H9 (cell line): ENCODE results near the gene PLEKHA5. TPM values are rescaled to one million over a fixed set of nuclear protein-coding genes. Genes with fewer than 3 reads are reported as not detected.

Experiments
- DNase-seq: peaks from one replicate; pipeline ENCODE4 v3.0.0-alpha.2; 2017
- H2AFZ ChIP-seq: one replicate; pipeline ENCODE4 v1.6.1; 2013; ENCODE audit warnings: mild to moderate bottlenecking, low read length, control low read depth, moderate library complexity
- H2AK5ac ChIP-seq: 2 replicates; pipeline ENCODE4 v1.6.1; 2013; ENCODE audit warnings: low read length, control low read depth, mixed read lengths; ENCODE audit not compliant: insufficient read length
- H2BK120ac ChIP-seq: one replicate; pipeline ENCODE4 v1.6.1; 2013; ENCODE audit warnings: low read depth, mild to moderate bottlenecking, low read length, control low read depth, inconsistent platforms; ENCODE audit not compliant: poor library complexity, severe bottlenecking
- H2BK12ac ChIP-seq: 2 replicates; pipeline ENCODE4 v1.6.1; 2013; ENCODE audit warnings: low read length, control low read depth, mixed read lengths, low read depth; ENCODE audit not compliant: insufficient read length
- H2BK15ac ChIP-seq: 2 replicates; pipeline ENCODE4 v1.6.1; 2013; ENCODE audit warnings: low read depth, low read length, control low read depth
- H2BK20ac ChIP-seq: one replicate; pipeline ENCODE4 v1.6.1; 2013; ENCODE audit warnings: low read depth, mild to moderate bottlenecking, low read length, control low read depth, inconsistent platforms; ENCODE audit not compliant: poor library complexity, severe bottlenecking
- H2BK5ac ChIP-seq: 2 replicates; pipeline ENCODE4 v1.6.1; 2013; ENCODE audit warnings: low read length, control low read depth, mixed read lengths; ENCODE audit not compliant: insufficient read length
- H3K14ac ChIP-seq: 2 replicates; pipeline ENCODE4 v1.6.1; 2013; ENCODE audit warnings: low read length, control low read depth; ENCODE audit not compliant: insufficient read depth
- H3K18ac ChIP-seq: 2 replicates; pipeline ENCODE4 v1.6.1; 2013; ENCODE audit warnings: low read depth, mild to moderate bottlenecking, mixed read lengths, low read length, control low read depth; ENCODE audit not compliant: insufficient read length
- H3K23ac ChIP-seq: 2 replicates; pipeline ENCODE4 v1.6.1; 2013; ENCODE audit warnings: low read length, control low read depth, mixed read lengths, low read depth; ENCODE audit not compliant: insufficient read length
- H3K23me2 ChIP-seq: 2 replicates; pipeline ENCODE4 v1.6.1; 2013; ENCODE audit warnings: low read depth, mild to moderate bottlenecking, mixed read lengths, low read length, control low read depth; ENCODE audit not compliant: insufficient read length, poor library complexity, severe bottlenecking
- H3K27ac ChIP-seq: 2 replicates; pipeline ENCODE4 v1.5.1; 2013; ENCODE audit warnings: low read length, control low read depth, mixed read lengths, low read depth; ENCODE audit not compliant: insufficient read length
- H3K27me3 ChIP-seq: 2 replicates; pipeline ENCODE4 v1.6.1; 2013; ENCODE audit warnings: low read length, control low read depth, inconsistent platforms; ENCODE audit not compliant: insufficient read depth
- H3K4ac ChIP-seq: 2 replicates; pipeline ENCODE4 v1.6.1; 2013; ENCODE audit warnings: low read depth, mild to moderate bottlenecking, control low read depth, inconsistent platforms, low read length, moderate library complexity
- H3K4me1 ChIP-seq: 2 replicates; pipeline ENCODE4 v1.6.1; 2013; ENCODE audit warnings: low read length, control low read depth, inconsistent platforms; ENCODE audit not compliant: insufficient read depth
- H3K4me2 ChIP-seq: 2 replicates; pipeline ENCODE4 v1.6.1; 2013; ENCODE audit warnings: low read length, control low read depth, mixed read lengths; ENCODE audit not compliant: insufficient read length, insufficient read depth
- H3K56ac ChIP-seq: 2 replicates; pipeline ENCODE4 v1.6.1; 2013; ENCODE audit warnings: low read depth, mild to moderate bottlenecking, mixed read lengths, low read length, control low read depth; ENCODE audit not compliant: insufficient read length
- H3K79me1 ChIP-seq: 2 replicates; pipeline ENCODE4 v1.6.1; 2013; ENCODE audit warnings: low read depth, mild to moderate bottlenecking, moderate library complexity, low read length, control low read depth, inconsistent platforms; ENCODE audit not compliant: insufficient read depth, poor library complexity, severe bottlenecking
- H3K79me2 ChIP-seq: 2 replicates; pipeline ENCODE4 v1.6.1; 2013; ENCODE audit warnings: low read length, control low read depth, inconsistent platforms; ENCODE audit not compliant: insufficient read depth
- H3K9ac ChIP-seq: 2 replicates; pipeline ENCODE4 v1.6.1; 2013; ENCODE audit warnings: low read length, control low read depth, mixed read lengths; ENCODE audit not compliant: insufficient read length; ENCODE audit errors: extremely low read depth
- H3K9me3 ChIP-seq: one replicate; pipeline ENCODE4 v1.6.1; 2013; ENCODE audit warnings: low read depth, low read length, inconsistent platforms; ENCODE audit not compliant: control insufficient read depth
- H3T11ph ChIP-seq: one replicate; pipeline ENCODE4 v1.6.1; 2013; ENCODE audit warnings: mild to moderate bottlenecking, low read length, control low read depth, inconsistent platforms
- H4K20me1 ChIP-seq: one replicate; pipeline ENCODE4 v1.6.1; 2013; ENCODE audit not compliant: control insufficient read depth, insufficient read length, insufficient read depth
- H4K5ac ChIP-seq: 2 replicates; pipeline ENCODE4 v1.6.1; 2013; ENCODE audit warnings: low read depth, mild to moderate bottlenecking, mixed read lengths, low read length, control low read depth; ENCODE audit not compliant: insufficient read length
- H4K8ac ChIP-seq: replicated peaks from 2 replicates; pipeline ENCODE4 v1.6.1; 2013; ENCODE audit warnings: low read length, control low read depth, mixed read lengths, low read depth; ENCODE audit not compliant: insufficient read length
- H4K91ac ChIP-seq: 2 replicates; pipeline ENCODE4 v1.6.1; 2013; ENCODE audit warnings: low read depth, mild to moderate bottlenecking, moderate library complexity, mixed read lengths, low read length, control low read depth; ENCODE audit not compliant: insufficient read length
- H3K27ac Mint-ChIP-seq, 3 experiments: 2 replicates in 2 of 3; 3 replicates in 1 of 3; pipeline ENCODE4 v1.8.0; 2020 to 2021; ENCODE audit warnings: mixed read lengths in 3 of 3, mild to moderate bottlenecking in 1 of 3, moderate library complexity in 1 of 3
- H3K27me3 Mint-ChIP-seq: 2 replicates; pipeline ENCODE4 v1.8.0; 2021; ENCODE audit warnings: low read depth, mild to moderate bottlenecking, moderate library complexity, mixed read lengths
- H3K36me3 Mint-ChIP-seq, 3 experiments: 2 replicates in 2 of 3; 3 replicates in 1 of 3; pipeline ENCODE4 v1.8.0; 2020 to 2021; ENCODE audit warnings: low read depth in 3 of 3, mixed read lengths in 3 of 3; ENCODE audit not compliant: insufficient read depth in 1 of 3
- H3K4me1 Mint-ChIP-seq, 2 experiments: 2 replicates each; pipeline ENCODE4 v1.8.0; 2020; ENCODE audit warnings: mixed read lengths in 2 of 2
- H3K4me3 Mint-ChIP-seq, 2 experiments: 2 replicates in 1 of 2; 3 replicates in 1 of 2; pipeline ENCODE4 v1.8.0; 2020 to 2021; ENCODE audit warnings: mild to moderate bottlenecking in 2 of 2, mixed read lengths in 2 of 2, moderate library complexity in 1 of 2
- H3K9me3 Mint-ChIP-seq, 2 experiments: 2 replicates in 1 of 2; 3 replicates in 1 of 2; pipeline ENCODE4 v1.8.0; 2020; ENCODE audit warnings: mild to moderate bottlenecking in 2 of 2, mixed read lengths in 2 of 2, moderate library complexity in 1 of 2
- WGBS: extraction: QIAGEN DNeasy Blood & Tissue Kit; methylation state at CpG from one replicate; pipeline ENCODE4 v1.1.7; 2013; ENCODE audit warnings: missing lambda C conversion rate, low lambda C conversion rate, mixed read lengths; ENCODE audit not compliant: insufficient read length; ENCODE audit errors: extremely low coverage; 5-methylcytosine and 5-hydroxymethylcytosine counted together
- total RNA-seq: library from RNA; stranded (reverse); gene quantifications from 2 replicates; pipeline ENCODE4 v1.2.1, GENCODE V29; 2021
- TF ChIP-seq, protein P1 (sequence below): fragments of 200-600 bp; sonication (generic); conservative IDR thresholded peaks from 3 replicates; pipeline ENCODE4 v1.8.0; 2021; ENCODE audit warnings: antibody characterized with exemption, mild to moderate bottlenecking

Gene PLEKHA5
- total RNA-seq, 1 experiment from 2014 or later = 86.7 TPM

- Histone ChIP-seq H3T11ph (no peak overlapping the region), H3K56ac (no peak overlapping the region), H3K9ac (no peak overlapping the region), H4K8ac (no peak overlapping the region), H3K23me2 (no peaks in the 10 kb centered on the region), H3K4me2 (no peak overlapping the region), H3K4ac (no peak overlapping the region), H2BK15ac (no peak overlapping the region), H4K20me1 (no peaks in the 10 kb centered on the region), H3K23ac (no peak overlapping the region), H3K4me1 (no peaks in the 10 kb centered on the region), H3K27me3 (no peaks in the 10 kb centered on the region), H2BK12ac (no peak overlapping the region), H3K27ac (no peak overlapping the region), H2BK5ac (no peak overlapping the region), H3K14ac (no peak overlapping the region), H4K5ac (no peak overlapping the region), H3K79me1 (no peaks in the 10 kb centered on the region), H3K18ac (no peak overlapping the region), H3K79me2 (no peaks in the 10 kb centered on the region), H3K9me3 (no peaks in the 10 kb centered on the region), H4K91ac (no peak overlapping the region), H2BK120ac (no peak overlapping the region), H2BK20ac (no peak overlapping the region), H2AK5ac (no peak overlapping the region), H2AFZ (no peak overlapping the region)
- Mint-ChIP-seq H3K36me3 (peaks cover 2 to 8% (median 3%) of the 10 kb centered on the region in 3 experiments; a peak in 6 of 7 replicates), H3K9me3 (peaks cover 4 to 8% of the 10 kb centered on the region in 2 experiments; a peak in 4 of 5 replicates), H3K27ac (no peak overlapping the region), H3K4me3 (no peak overlapping the region), H3K4me1 (peaks cover 7 to 8% of the 10 kb centered on the region in 2 experiments), H3K27me3 (no peaks in the 10 kb centered on the region; the same call in 1 of the 2 replicates)
- no CpG with 5 or more reads among the region's 12 CpGs for WGBS
- TF ChIP-seq, protein P1, sequence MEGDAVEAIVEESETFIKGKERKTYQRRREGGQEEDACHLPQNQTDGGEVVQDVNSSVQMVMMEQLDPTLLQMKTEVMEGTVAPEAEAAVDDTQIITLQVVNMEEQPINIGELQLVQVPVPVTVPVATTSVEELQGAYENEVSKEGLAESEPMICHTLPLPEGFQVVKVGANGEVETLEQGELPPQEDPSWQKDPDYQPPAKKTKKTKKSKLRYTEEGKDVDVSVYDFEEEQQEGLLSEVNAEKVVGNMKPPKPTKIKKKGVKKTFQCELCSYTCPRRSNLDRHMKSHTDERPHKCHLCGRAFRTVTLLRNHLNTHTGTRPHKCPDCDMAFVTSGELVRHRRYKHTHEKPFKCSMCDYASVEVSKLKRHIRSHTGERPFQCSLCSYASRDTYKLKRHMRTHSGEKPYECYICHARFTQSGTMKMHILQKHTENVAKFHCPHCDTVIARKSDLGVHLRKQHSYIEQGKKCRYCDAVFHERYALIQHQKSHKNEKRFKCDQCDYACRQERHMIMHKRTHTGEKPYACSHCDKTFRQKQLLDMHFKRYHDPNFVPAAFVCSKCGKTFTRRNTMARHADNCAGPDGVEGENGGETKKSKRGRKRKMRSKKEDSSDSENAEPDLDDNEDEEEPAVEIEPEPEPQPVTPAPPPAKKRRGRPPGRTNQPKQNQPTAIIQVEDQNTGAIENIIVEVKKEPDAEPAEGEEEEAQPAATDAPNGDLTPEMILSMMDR = no peak
- peak; percentile 15 for DNase-seq
Observed at GRCh38 chr12:19423166-19423930, 293.8 kb downstream of the PLEKHA5 start.
